H9 (cell line): ENCODE data around the gene OTOS. TPM values are rescaled to one million over a fixed set of nuclear protein-coding genes. Genes with fewer than 3 reads are reported as not detected.

Experiments used
- DNase-seq: peaks from one replicate; pipeline ENCODE4 v3.0.0-alpha.2; 2017
- H2AFZ ChIP-seq: one replicate; pipeline ENCODE4 v1.6.1; 2013; ENCODE audit warnings: mild to moderate bottlenecking, low read length, control low read depth, moderate library complexity
- H2AK5ac ChIP-seq: 2 replicates; pipeline ENCODE4 v1.6.1; 2013; ENCODE audit warnings: low read length, control low read depth, mixed read lengths; ENCODE audit not compliant: insufficient read length
- H2BK120ac ChIP-seq: one replicate; pipeline ENCODE4 v1.6.1; 2013; ENCODE audit warnings: low read depth, mild to moderate bottlenecking, low read length, control low read depth, inconsistent platforms; ENCODE audit not compliant: poor library complexity, severe bottlenecking
- H2BK12ac ChIP-seq: 2 replicates; pipeline ENCODE4 v1.6.1; 2013; ENCODE audit warnings: low read length, control low read depth, mixed read lengths, low read depth; ENCODE audit not compliant: insufficient read length
- H2BK15ac ChIP-seq: 2 replicates; pipeline ENCODE4 v1.6.1; 2013; ENCODE audit warnings: low read depth, low read length, control low read depth
- H2BK20ac ChIP-seq: one replicate; pipeline ENCODE4 v1.6.1; 2013; ENCODE audit warnings: low read depth, mild to moderate bottlenecking, low read length, control low read depth, inconsistent platforms; ENCODE audit not compliant: poor library complexity, severe bottlenecking
- H2BK5ac ChIP-seq: 2 replicates; pipeline ENCODE4 v1.6.1; 2013; ENCODE audit warnings: low read length, control low read depth, mixed read lengths; ENCODE audit not compliant: insufficient read length
- H3K14ac ChIP-seq: 2 replicates; pipeline ENCODE4 v1.6.1; 2013; ENCODE audit warnings: low read length, control low read depth; ENCODE audit not compliant: insufficient read depth
- H3K18ac ChIP-seq: 2 replicates; pipeline ENCODE4 v1.6.1; 2013; ENCODE audit warnings: low read depth, mild to moderate bottlenecking, mixed read lengths, low read length, control low read depth; ENCODE audit not compliant: insufficient read length
- H3K23ac ChIP-seq: 2 replicates; pipeline ENCODE4 v1.6.1; 2013; ENCODE audit warnings: low read length, control low read depth, mixed read lengths, low read depth; ENCODE audit not compliant: insufficient read length
- H3K23me2 ChIP-seq: 2 replicates; pipeline ENCODE4 v1.6.1; 2013; ENCODE audit warnings: low read depth, mild to moderate bottlenecking, mixed read lengths, low read length, control low read depth; ENCODE audit not compliant: insufficient read length, poor library complexity, severe bottlenecking
- H3K27ac ChIP-seq: 2 replicates; pipeline ENCODE4 v1.5.1; 2013; ENCODE audit warnings: low read length, control low read depth, mixed read lengths, low read depth; ENCODE audit not compliant: insufficient read length
- H3K27me3 ChIP-seq: 2 replicates; pipeline ENCODE4 v1.6.1; 2013; ENCODE audit warnings: low read length, control low read depth, inconsistent platforms; ENCODE audit not compliant: insufficient read depth
- H3K4ac ChIP-seq: 2 replicates; pipeline ENCODE4 v1.6.1; 2013; ENCODE audit warnings: low read depth, mild to moderate bottlenecking, control low read depth, inconsistent platforms, low read length, moderate library complexity
- H3K4me1 ChIP-seq: 2 replicates; pipeline ENCODE4 v1.6.1; 2013; ENCODE audit warnings: low read length, control low read depth, inconsistent platforms; ENCODE audit not compliant: insufficient read depth
- H3K4me2 ChIP-seq: 2 replicates; pipeline ENCODE4 v1.6.1; 2013; ENCODE audit warnings: low read length, control low read depth, mixed read lengths; ENCODE audit not compliant: insufficient read length, insufficient read depth
- H3K56ac ChIP-seq: 2 replicates; pipeline ENCODE4 v1.6.1; 2013; ENCODE audit warnings: low read depth, mild to moderate bottlenecking, mixed read lengths, low read length, control low read depth; ENCODE audit not compliant: insufficient read length
- H3K79me1 ChIP-seq: 2 replicates; pipeline ENCODE4 v1.6.1; 2013; ENCODE audit warnings: low read depth, mild to moderate bottlenecking, moderate library complexity, low read length, control low read depth, inconsistent platforms; ENCODE audit not compliant: insufficient read depth, poor library complexity, severe bottlenecking
- H3K79me2 ChIP-seq: 2 replicates; pipeline ENCODE4 v1.6.1; 2013; ENCODE audit warnings: low read length, control low read depth, inconsistent platforms; ENCODE audit not compliant: insufficient read depth
- H3K9ac ChIP-seq: 2 replicates; pipeline ENCODE4 v1.6.1; 2013; ENCODE audit warnings: low read length, control low read depth, mixed read lengths; ENCODE audit not compliant: insufficient read length; ENCODE audit errors: extremely low read depth
- H3K9me3 ChIP-seq: one replicate; pipeline ENCODE4 v1.6.1; 2013; ENCODE audit warnings: low read depth, low read length, inconsistent platforms; ENCODE audit not compliant: control insufficient read depth
- H3T11ph ChIP-seq: one replicate; pipeline ENCODE4 v1.6.1; 2013; ENCODE audit warnings: mild to moderate bottlenecking, low read length, control low read depth, inconsistent platforms
- H4K20me1 ChIP-seq: one replicate; pipeline ENCODE4 v1.6.1; 2013; ENCODE audit not compliant: control insufficient read depth, insufficient read length, insufficient read depth
- H4K5ac ChIP-seq: 2 replicates; pipeline ENCODE4 v1.6.1; 2013; ENCODE audit warnings: low read depth, mild to moderate bottlenecking, mixed read lengths, low read length, control low read depth; ENCODE audit not compliant: insufficient read length
- H4K8ac ChIP-seq: replicated peaks from 2 replicates; pipeline ENCODE4 v1.6.1; 2013; ENCODE audit warnings: low read length, control low read depth, mixed read lengths, low read depth; ENCODE audit not compliant: insufficient read length
- H4K91ac ChIP-seq: 2 replicates; pipeline ENCODE4 v1.6.1; 2013; ENCODE audit warnings: low read depth, mild to moderate bottlenecking, moderate library complexity, mixed read lengths, low read length, control low read depth; ENCODE audit not compliant: insufficient read length
- H3K27ac Mint-ChIP-seq, 3 experiments: 2 replicates in 2 of 3; 3 replicates in 1 of 3; pipeline ENCODE4 v1.8.0; 2020 to 2021; ENCODE audit warnings: mixed read lengths in 3 of 3, mild to moderate bottlenecking in 1 of 3, moderate library complexity in 1 of 3
- H3K27me3 Mint-ChIP-seq: 2 replicates; pipeline ENCODE4 v1.8.0; 2021; ENCODE audit warnings: low read depth, mild to moderate bottlenecking, moderate library complexity, mixed read lengths
- H3K36me3 Mint-ChIP-seq, 3 experiments: 2 replicates in 2 of 3; 3 replicates in 1 of 3; pipeline ENCODE4 v1.8.0; 2020 to 2021; ENCODE audit warnings: low read depth in 3 of 3, mixed read lengths in 3 of 3; ENCODE audit not compliant: insufficient read depth in 1 of 3
- H3K4me1 Mint-ChIP-seq, 2 experiments: 2 replicates each; pipeline ENCODE4 v1.8.0; 2020; ENCODE audit warnings: mixed read lengths in 2 of 2
- H3K4me3 Mint-ChIP-seq, 2 experiments: 2 replicates in 1 of 2; 3 replicates in 1 of 2; pipeline ENCODE4 v1.8.0; 2020 to 2021; ENCODE audit warnings: mild to moderate bottlenecking in 2 of 2, mixed read lengths in 2 of 2, moderate library complexity in 1 of 2
- H3K9me3 Mint-ChIP-seq, 2 experiments: 2 replicates in 1 of 2; 3 replicates in 1 of 2; pipeline ENCODE4 v1.8.0; 2020; ENCODE audit warnings: mild to moderate bottlenecking in 2 of 2, mixed read lengths in 2 of 2, moderate library complexity in 1 of 2
- CTCF ChIP-seq: fragments of 200-600 bp; sonication (generic); conservative IDR thresholded peaks from 3 replicates; pipeline ENCODE4 v1.8.0; 2021; ENCODE audit warnings: antibody characterized with exemption, mild to moderate bottlenecking
- WGBS: extraction: QIAGEN DNeasy Blood & Tissue Kit; methylation state at CpG from one replicate; pipeline ENCODE4 v1.1.7; 2013; ENCODE audit warnings: missing lambda C conversion rate, low lambda C conversion rate, mixed read lengths; ENCODE audit not compliant: insufficient read length; ENCODE audit errors: extremely low coverage; 5-methylcytosine and 5-hydroxymethylcytosine counted together
- total RNA-seq: library from RNA; stranded (reverse); gene quantifications from 2 replicates; pipeline ENCODE4 v1.2.1, GENCODE V29; 2021

Gene OTOS
- total RNA-seq, 1 experiment from 2014 or later, result not detected

DNA sequence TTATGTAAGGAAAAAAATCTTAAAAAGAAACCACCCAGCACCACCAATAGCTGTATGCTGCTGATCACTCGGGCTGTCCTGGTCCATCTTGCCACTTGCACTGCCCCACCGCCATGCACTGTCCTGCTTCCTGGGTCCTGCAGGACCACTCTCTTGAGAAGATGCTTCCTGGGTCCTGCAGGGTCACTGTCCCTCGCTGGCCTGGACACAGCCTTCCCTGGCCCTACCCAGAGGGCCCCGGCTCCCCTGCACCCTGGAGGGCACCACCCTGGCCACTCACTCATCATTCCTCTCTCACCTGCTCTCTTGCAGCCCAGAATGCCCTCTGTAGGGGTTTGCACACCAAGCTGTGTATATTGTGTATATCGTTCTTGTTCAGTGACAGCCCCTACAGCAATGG lies 2.4 kb upstream of the OTOS start:
- no peaks in the 10 kb centered on the region for H3K27me3 ChIP-seq
- Mint-ChIP-seq H3K4me1 (peaks cover 11 to 18% of the 10 kb centered on the region in 2 experiments), H3K9me3 (peaks cover 8 to 10% of the 10 kb centered on the region in 2 experiments; a peak in 4 of 5 replicates), H3K27me3 (peaks cover 9% of the 10 kb centered on the region), H3K4me3 (no peak overlapping the region), H3K27ac (no peak overlapping the region), H3K36me3 (peaks cover 0 to 4% (median 0%) of the 10 kb centered on the region in 3 experiments; a peak in 3 of 7 replicates)
- H3K79me2 ChIP-seq, result no peaks in the 10 kb centered on the region
- H3K4me2 ChIP-seq, result no peak overlapping the region
- no peak overlapping the region for H3K14ac ChIP-seq
- no peak overlapping the region for H4K91ac ChIP-seq
- no peak overlapping the region for H3T11ph ChIP-seq
- H3K18ac ChIP-seq, result no peak overlapping the region
- no peak overlapping the region for H2BK5ac ChIP-seq
- H3K27ac ChIP-seq, result no peak overlapping the region
- H2AFZ ChIP-seq, result no peak overlapping the region
- no peak overlapping the region for H2AK5ac ChIP-seq
- no peaks in the 10 kb centered on the region for H4K20me1 ChIP-seq
- no peak overlapping the region for H2BK15ac ChIP-seq
- no peak for DNase-seq
- H3K23me2 ChIP-seq, result no peaks in the 10 kb centered on the region
- no peak overlapping the region for H2BK120ac ChIP-seq
- H3K4ac ChIP-seq, result no peak overlapping the region
- no peak overlapping the region for H4K8ac ChIP-seq
- no peak for TF ChIP-seq CTCF
- H2BK12ac ChIP-seq, result no peak overlapping the region
- H3K23ac ChIP-seq, result no peak overlapping the region
- no peak overlapping the region for H3K56ac ChIP-seq
- no CpG with 5 or more reads among the region's 5 CpGs for WGBS
- H4K5ac ChIP-seq, result no peak overlapping the region
- no peak overlapping the region for H3K9ac ChIP-seq
- no peaks in the 10 kb centered on the region for H3K9me3 ChIP-seq
- H2BK20ac ChIP-seq, result no peak overlapping the region
- no peaks in the 10 kb centered on the region; the same call in 1 of the 2 replicates for H3K4me1 ChIP-seq
- no peaks in the 10 kb centered on the region for H3K79me1 ChIP-seq
